Endothelial cell of umbilical vein (primary cell): Measurements from ENCODE around the gene MCHR1. TPM values are rescaled to one million over a fixed set of nuclear protein-coding genes. Genes with fewer than 3 reads are reported as not detected.

Experiments
- BruUV-seq: library from RNA; stranded (reverse); fragments of 400-500 nt; replicated peaks from 2 replicates; lab custom pipeline; 2021; lab: Mats Ljungman, UMichigan
- CTCF ChIA-PET: fragments of 300-600, 350-600 bp; sonication (Branson Sonifier 250); formaldehyde crosslinking; loops from one replicate; lab custom pipeline; 2021; ENCODE audit warnings: antibody characterized with exemption, inconsistent platforms; lab: Charles Lee
- POLR2A ChIA-PET: fragments of 300-600, 350-600 bp; sonication (Branson Sonifier 250); formaldehyde crosslinking; loops from one replicate; lab custom pipeline; 2021; ENCODE audit warnings: antibody characterized with exemption, inconsistent platforms; lab: Charles Lee
- DNase-seq: peaks from one replicate; pipeline ENCODE4 v3.0.0-alpha.2; 2011; ENCODE audit warnings: low read depth, low spot score
- FAIRE-seq: peaks from 2 replicates; lab custom pipeline; 2011; peaks lifted over from hg19 to GRCh38; lab: Jason Lieb, UNC
- H2AFZ ChIP-seq: 2 replicates; pipeline ENCODE4 v1.6.0; 2012; ENCODE audit warnings: low read depth, low read length, control low read depth, inconsistent platforms
- H3K27ac ChIP-seq: 2 replicates; pipeline ENCODE4 v1.5.1; 2011; ENCODE audit warnings: low read depth, mild to moderate bottlenecking, control low read depth, low read length, moderate library complexity; ENCODE audit not compliant: insufficient read depth
- H3K27me3 ChIP-seq, 2 experiments: 2 replicates each; pipeline versions ENCODE4 v1.6.0 to v1.6.1; 2011; ENCODE audit warnings: low read length in 2 of 2, mixed read lengths in 1 of 2; ENCODE audit not compliant: control insufficient read depth in 2 of 2, insufficient read depth in 2 of 2
- H3K36me3 ChIP-seq, 2 experiments: 2 replicates in 1 of 2; 3 replicates in 1 of 2; pipeline ENCODE4 v1.5.1; 2011; ENCODE audit warnings: low read length in 2 of 2, mild to moderate bottlenecking in 1 of 2, moderate library complexity in 1 of 2; ENCODE audit not compliant: control insufficient read depth in 2 of 2, insufficient read depth in 2 of 2; ENCODE audit errors: extremely low read depth in 1 of 2
- H3K4me1 ChIP-seq: 3 replicates; pipeline ENCODE4 v1.5.1; 2011; ENCODE audit warnings: mild to moderate bottlenecking, low read length; ENCODE audit not compliant: control insufficient read depth, insufficient read depth; ENCODE audit errors: extremely low read depth
- H3K4me2 ChIP-seq: 2 replicates; pipeline ENCODE4 v1.6.1; 2011; ENCODE audit warnings: low read length, control low read depth, mixed read lengths; ENCODE audit not compliant: insufficient read depth
- H3K4me3 ChIP-seq, 3 experiments: fragments of 200-600 bp in 1 of 3; sonication (generic), shearing (Covaris generic) in 1 of 3; replicated peaks in 1 of 3; 2 replicates each; pipeline ENCODE4 v1.5.1; 2011 to 2016; ENCODE audit warnings: control low read depth in 3 of 3, low read length in 3 of 3, mild to moderate bottlenecking in 2 of 3, inconsistent platforms in 1 of 3, low read depth in 1 of 3, moderate library complexity in 1 of 3; ENCODE audit not compliant: insufficient read depth in 1 of 3
- H3K79me2 ChIP-seq: 2 replicates; pipeline ENCODE4 v1.6.0; 2012; ENCODE audit warnings: low read length, inconsistent platforms; ENCODE audit not compliant: control insufficient read depth, insufficient read depth
- H3K9ac ChIP-seq: replicated peaks from 2 replicates; pipeline ENCODE3; 2011; ENCODE audit warnings: low read length, control low read depth; ENCODE audit not compliant: insufficient read depth; ENCODE audit errors: extremely low read depth
- H3K9me1 ChIP-seq: replicated peaks from 3 replicates; pipeline ENCODE4 v1.6.0; 2011; ENCODE audit warnings: mild to moderate bottlenecking, low read length; ENCODE audit not compliant: control insufficient read depth, insufficient read depth; ENCODE audit errors: extremely low read depth
- H3K9me3 ChIP-seq: replicated peaks from 2 replicates; pipeline ENCODE4 v1.5.1; 2012; ENCODE audit warnings: low read length, inconsistent platforms; ENCODE audit not compliant: control insufficient read depth, insufficient read depth
- H4K20me1 ChIP-seq: replicated peaks from 2 replicates; pipeline ENCODE3; 2011; ENCODE audit warnings: mild to moderate bottlenecking, low read length; ENCODE audit not compliant: control insufficient read depth, insufficient read depth; ENCODE audit errors: extremely low read depth
- CTCF ChIP-seq, 2 donors: IDR thresholded peaks; 1 replicate in 1 of 2; 2 replicates in 1 of 2; pipeline ENCODE4 v1.5.1; 2011; ENCODE audit warnings: low read length in 2 of 2, mild to moderate bottlenecking in 2 of 2, moderate library complexity in 2 of 2, control low read depth in 1 of 2, inconsistent platforms in 1 of 2, low read depth in 1 of 2; ENCODE audit not compliant: insufficient read depth in 1 of 2; ENCODE audit errors: extremely low read depth in 1 of 2
- FOS ChIP-seq: IDR thresholded peaks from 2 replicates; pipeline ENCODE4 v1.6.1; 2011; ENCODE audit warnings: mild to moderate bottlenecking, low read length, moderate library complexity, borderline replicate concordance; ENCODE audit not compliant: insufficient read depth
- GATA2 ChIP-seq: IDR thresholded peaks from 2 replicates; pipeline ENCODE4 v1.7.0; 2011; ENCODE audit warnings: low read depth, mild to moderate bottlenecking, moderate library complexity, mixed read lengths, low read length; ENCODE audit not compliant: insufficient read length, insufficient read depth
- POLR2AphosphoS5 ChIP-seq: IDR thresholded peaks from 2 replicates; pipeline ENCODE4 v1.6.1; 2012; ENCODE audit warnings: low read depth, mild to moderate bottlenecking, control low read depth, low read length, moderate library complexity; ENCODE audit not compliant: insufficient read depth
- dilution Hi-C: fragments of 300-500 bp; cut with MboI; formaldehyde crosslinking; loops from one replicate; pipeline ENCODE4 v1.15.0; 2019; ENCODE audit warnings: low sequenced_read_pairs; ENCODE audit not compliant: extremely low pct_ligation_motif_present
- intact Hi-C: fragments of 100-400 bp; cut with micrococcal nuclease; formaldehyde crosslinking; loops from one replicate; pipeline ENCODE4 v1.10.0; 2022
- polyA plus RNA-seq, 4 experiments: library from polyadenylated mRNA; depleted of rRNA in 3 of 4; stranded (reverse) in 3 of 4; unstranded in 1 of 4; fragments of >200 nt; gene quantifications; 2 replicates each; pipeline versions ENCODE4 v1.2.1 to v1.2.3, GENCODE V29; 2011 to 2012; ENCODE audit warnings: missing spikeins in 1 of 4
- total RNA-seq: library from RNA; stranded (reverse); gene quantifications from 2 replicates; pipeline ENCODE4 v1.2.3, GENCODE V29; 2021

Gene MCHR1
- total and polyA plus RNA-seq, 2 donors (not counting 3 experiments of a cell fraction or from before 2014, with no cell fraction given), result not detected

GRCh38 chr22:40729284-40729683 is 50.0 kb downstream of the MCHR1 start:
- dilution Hi-C loops, result no loop called here

More at GRCh38 chr22:40729284-40729683, 50.0 kb downstream of the MCHR1 start:
- Histone ChIP-seq H3K9me1 (no peaks in the 10 kb centered on the region), H2AFZ (no peak overlapping the region), H3K4me3 (no peak overlapping the region), H3K4me1 (no peaks in the 10 kb centered on the region), H3K27me3 (no peaks in the 10 kb centered on the region), H3K79me2 (no peaks in the 10 kb centered on the region), H3K4me2 (no peak overlapping the region), H4K20me1 (no peaks in the 10 kb centered on the region), H3K27ac (no peak overlapping the region), H3K36me3 (no peaks in the 10 kb centered on the region), H3K9ac (no peak overlapping the region), H3K9me3 (no peaks in the 10 kb centered on the region)
- no peak for FAIRE-seq
- no peak for TF ChIP-seq FOS
- no peak for TF ChIP-seq GATA2
- no peak for TF ChIP-seq POLR2AphosphoS5
- no peak for TF ChIP-seq CTCF (IDR thresholded peaks at IDR 0.05; ENCODE audit: extremely low read depth in 1 of 2, insufficient read depth in 1 of 2, low read depth in 1 of 2, low read length in 2 of 2)
- POLR2A ChIA-PET, result no interaction called here
- no peak for DNase-seq
- CTCF ChIA-PET, result interaction anchor here (1.0 to 1.5 kb wide), 4 partner anchors 11 to 46 kb away, joined by 3 to 4 read pairs (median 4); no protein-coding TSS in a partner anchor
- no TSS peak for BruUV-seq
- intact Hi-C loops, result no loop called here

Other genes starting within 250 kb of the MCHR1 start
- 44.1 and 48.6 TPM in 2 replicates for gene MRTFA, start 42.8 kb upstream of the MCHR1 start, total RNA-seq
- gene MRTFA, start 42.8 kb upstream of the MCHR1 start, polyA plus RNA-seq, result 11.6 and 13.6 TPM in 2 replicates
- 24.9 and 25.8 TPM in 2 replicates for gene SLC25A17, start 139.9 kb downstream of the MCHR1 start, total RNA-seq
- 11.9 and 12.2 TPM in 2 replicates for gene SLC25A17, start 139.9 kb downstream of the MCHR1 start, polyA plus RNA-seq
- 249 and 250 TPM in 2 replicates for gene ST13, start 177.2 kb downstream of the MCHR1 start, total RNA-seq
- 35.7 and 41.2 TPM in 2 replicates for gene ST13, start 177.2 kb downstream of the MCHR1 start, polyA plus RNA-seq
- gene XPNPEP3, start 177.7 kb downstream of the MCHR1 start, total RNA-seq, result 21.2 TPM in 2 replicates
- gene XPNPEP3, start 177.7 kb downstream of the MCHR1 start, polyA plus RNA-seq, result 12.3 and 14.6 TPM in 2 replicates
- not detected in 2 replicates for gene DNAJB7, start 182.6 kb downstream of the MCHR1 start, total RNA-seq
- gene DNAJB7, start 182.6 kb downstream of the MCHR1 start, polyA plus RNA-seq, result not detected in 2 replicates